ENCODE results near the gene MLYCD.

The MLYCD gene

GRCh38 chr16:83972256-83973008 lies 73.5 kb downstream of the MLYCD start:
- no peaks in the 10 kb centered on the region for H3K9me3 ChIP-seq
- H3K27ac ChIP-seq: no peak overlapping the region
- no peaks in the 10 kb centered on the region for H3K36me3 ChIP-seq
- H3K27me3 ChIP-seq: peaks cover 81% of the 10 kb centered on the region
- no peak overlapping the region for H3K4me3 ChIP-seq (ENCODE audit: low read depth in 1 of 2, low read length in 1 of 2)
- no peak for TF ChIP-seq CTCF (IDR thresholded peaks at IDR 0.05)
- peaks cover 0 to 4% of the 10 kb centered on the region in 2 experiments for H3K4me1 ChIP-seq (ENCODE audit: control insufficient read depth in 1 of 2, insufficient read depth in 1 of 2, low read depth in 1 of 2, low read length in 1 of 2)

- H3K9me3 ChIP-seq: peaks cover 3% of the 10 kb centered on the region
- H3K4me1 ChIP-seq (ENCODE audit: control insufficient read depth in 1 of 2, insufficient read depth in 1 of 2, low read depth in 1 of 2, low read length in 1 of 2): peaks cover 0 to 1% of the 10 kb centered on the region in 2 experiments
- no peak overlapping the region for H3K27ac ChIP-seq
- no peak for TF ChIP-seq CTCF (IDR thresholded peaks at IDR 0.05)
- H3K36me3 ChIP-seq: no peaks in the 10 kb centered on the region
- no peak overlapping the region for H3K4me3 ChIP-seq (ENCODE audit: low read depth in 1 of 2, low read length in 1 of 2)
- H3K27me3 ChIP-seq: peaks cover 74% of the 10 kb centered on the region
These were observed 74.2 kb downstream of the MLYCD start for GRCh38 chr16:83973077-83973476.

GRCh38 chr16:83973581-83974385 lies 74.9 kb downstream of the MLYCD start:
- Histone ChIP-seq H3K27ac (no peak overlapping the region), H3K27me3 (peaks cover 70% of the 10 kb centered on the region), H3K4me3 (ENCODE audit: low read depth in 1 of 2, low read length in 1 of 2) (no peak overlapping the region), H3K4me1 (ENCODE audit: control insufficient read depth in 1 of 2, insufficient read depth in 1 of 2, low read depth in 1 of 2, low read length in 1 of 2) (no peaks in the 10 kb centered on the region), H3K9me3 (peaks cover 7% of the 10 kb centered on the region), H3K36me3 (no peaks in the 10 kb centered on the region)
- TF ChIP-seq CTCF (IDR thresholded peaks at IDR 0.05): no peak

DNA sequence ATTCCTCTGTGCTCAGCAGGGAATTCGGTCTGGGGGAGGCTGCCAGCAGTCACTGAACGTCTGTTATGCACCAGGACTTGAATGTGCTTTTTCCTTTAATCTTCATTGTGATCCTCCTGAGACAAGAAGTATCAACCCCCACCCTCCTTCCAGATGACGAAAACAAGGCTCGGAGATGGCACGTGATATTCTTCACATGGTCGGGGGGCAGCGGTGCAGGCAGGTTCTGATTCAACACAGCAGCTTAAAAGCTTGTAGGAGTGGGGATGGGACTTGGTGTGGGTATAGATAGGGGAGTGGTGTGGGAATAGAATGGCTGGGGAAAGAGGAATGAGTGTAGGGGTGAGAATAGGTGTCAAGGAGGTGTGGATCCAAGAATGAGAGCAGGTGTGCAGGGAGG lies 75.6 kb downstream of the MLYCD start:
- Histone ChIP-seq H3K27ac (no peak overlapping the region), H3K4me3 (ENCODE audit: low read depth in 1 of 2, low read length in 1 of 2) (no peak overlapping the region), H3K4me1 (ENCODE audit: control insufficient read depth in 1 of 2, insufficient read depth in 1 of 2, low read depth in 1 of 2, low read length in 1 of 2) (no peaks in the 10 kb centered on the region), H3K27me3 (peaks cover 63% of the 10 kb centered on the region), H3K9me3 (peaks cover 7% of the 10 kb centered on the region), H3K36me3 (no peaks in the 10 kb centered on the region)
- TF ChIP-seq CTCF (IDR thresholded peaks at IDR 0.05): no peak

DNA sequence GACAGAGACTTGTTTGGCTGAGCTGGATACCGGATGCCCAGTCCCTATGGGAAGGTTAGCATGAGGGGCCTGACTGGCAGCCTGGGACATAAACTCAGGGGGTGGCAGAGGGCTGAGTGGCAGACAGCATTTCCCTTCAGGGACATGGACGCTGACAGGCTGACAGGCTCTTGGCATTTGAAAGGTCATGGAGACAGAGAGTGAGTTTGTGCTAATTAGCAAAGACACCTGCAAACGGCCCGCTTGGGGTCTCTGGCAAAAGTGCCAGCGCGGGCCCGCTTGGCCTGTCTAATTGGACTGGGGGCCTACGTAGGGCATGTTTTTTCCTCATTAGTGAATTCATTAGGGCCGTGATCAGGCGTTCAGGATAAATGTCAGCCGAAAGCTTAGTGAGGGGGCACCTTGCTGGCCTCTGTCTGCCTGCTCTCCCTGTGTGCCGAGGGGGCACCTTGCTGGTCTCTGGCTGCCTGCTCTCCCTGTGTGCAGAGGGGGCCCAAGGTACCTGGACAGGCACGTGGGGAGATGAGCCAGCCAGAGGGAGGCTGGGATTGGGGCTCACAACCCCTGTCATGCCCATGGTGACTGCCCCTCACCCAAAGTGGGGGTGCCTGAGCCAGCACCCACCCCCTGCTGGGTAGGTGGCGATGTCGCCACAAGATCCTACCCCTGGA lies 76.8 kb downstream of the MLYCD start:
- no peaks in the 10 kb centered on the region for H3K36me3 ChIP-seq
- H3K4me1 ChIP-seq (ENCODE audit: control insufficient read depth in 1 of 2, insufficient read depth in 1 of 2, low read depth in 1 of 2, low read length in 1 of 2): no peaks in the 10 kb centered on the region

More for the DNA sequence above, 76.8 kb downstream of the MLYCD start:
- Histone ChIP-seq H3K27me3 (peaks cover 50% of the 10 kb centered on the region), H3K27ac (no peak overlapping the region), H3K9me3 (peaks cover 7% of the 10 kb centered on the region), H3K4me3 (ENCODE audit: low read depth in 1 of 2, low read length in 1 of 2) (no peak overlapping the region)
- no peak for TF ChIP-seq CTCF (IDR thresholded peaks at IDR 0.05)
